Thoracic aorta (tissue), 2 donors: ENCODE measurements around the gene SH3PXD2A. TPM values are rescaled to one million over a fixed set of nuclear protein-coding genes. Genes with fewer than 3 reads are reported as not detected.

Source experiments
- ATAC-seq: fragments of 150-250 bp; one replicate; pipeline ENCODE4 v1.8.0; 2017; ENCODE audit warnings: low read depth; ENCODE audit not compliant: insufficient number of reproducible peaks, low FRiP score
- DNase-seq: peaks from one replicate; pipeline ENCODE4 v3.0.0-alpha.2; 2020; ENCODE audit warnings: low spot score
- H3K27ac ChIP-seq, 2 donors: fragments of 200-600 bp; sonication (generic); 1 replicate in 1 of 2; 2 replicates in 1 of 2; pipeline ENCODE4 v1.5.1; 2016; ENCODE audit warnings: mild to moderate bottlenecking in 2 of 2, moderate library complexity in 2 of 2
- H3K27me3 ChIP-seq: fragments of 200-600 bp; sonication (generic); replicated peaks from 2 replicates; pipeline ENCODE4 v1.6.0; 2016; ENCODE audit warnings: mild to moderate bottlenecking; ENCODE audit not compliant: insufficient read depth
- H3K36me3 ChIP-seq: fragments of 200-600 bp; sonication (generic); one replicate; pipeline ENCODE4 v1.5.1; 2016
- H3K4me1 ChIP-seq, 2 donors: fragments of 200-600 bp; sonication (generic); 1 replicate in 1 of 2; 2 replicates in 1 of 2; pipeline versions ENCODE4 v1.5.1 to v1.6.0; 2016; ENCODE audit warnings: low read depth in 2 of 2, mild to moderate bottlenecking in 1 of 2; ENCODE audit not compliant: control insufficient read depth in 1 of 2
- H3K4me3 ChIP-seq: fragments of 200-600 bp; sonication (generic); 2 replicates; pipeline ENCODE4 v1.5.1; 2016; ENCODE audit warnings: mild to moderate bottlenecking
- H3K9me3 ChIP-seq: fragments of 200-600 bp; sonication (generic); 2 replicates; pipeline ENCODE4 v1.5.1; 2016
- total RNA-seq, 2 donors: library from RNA; depleted of rRNA; stranded (reverse); fragments of >200 nt; gene quantifications; one replicate each; pipeline versions ENCODE4 v1.1.0 to v1.2.3, GENCODE V29; 2016
- TF ChIP-seq, protein P1 (sequence below): fragments of 200-600 bp; sonication (generic); IDR thresholded peaks from one replicate; pipeline ENCODE4 v1.5.1; 2019; ENCODE audit warnings: antibody characterized with exemption

Gene SH3PXD2A
- total RNA-seq, 2 donors from 2014 or later, result 28.3 to 51.5 TPM

- Histone ChIP-seq H3K36me3 (no peaks in the 10 kb centered on the region), H3K27ac (no peak overlapping the region), H3K4me1 (peaks cover 0 to 15% of the 10 kb centered on the region in 2 donors), H3K27me3 (no peaks in the 10 kb centered on the region), H3K4me3 (no peak overlapping the region), H3K9me3 (no peaks in the 10 kb centered on the region)
- TF ChIP-seq, protein P1, sequence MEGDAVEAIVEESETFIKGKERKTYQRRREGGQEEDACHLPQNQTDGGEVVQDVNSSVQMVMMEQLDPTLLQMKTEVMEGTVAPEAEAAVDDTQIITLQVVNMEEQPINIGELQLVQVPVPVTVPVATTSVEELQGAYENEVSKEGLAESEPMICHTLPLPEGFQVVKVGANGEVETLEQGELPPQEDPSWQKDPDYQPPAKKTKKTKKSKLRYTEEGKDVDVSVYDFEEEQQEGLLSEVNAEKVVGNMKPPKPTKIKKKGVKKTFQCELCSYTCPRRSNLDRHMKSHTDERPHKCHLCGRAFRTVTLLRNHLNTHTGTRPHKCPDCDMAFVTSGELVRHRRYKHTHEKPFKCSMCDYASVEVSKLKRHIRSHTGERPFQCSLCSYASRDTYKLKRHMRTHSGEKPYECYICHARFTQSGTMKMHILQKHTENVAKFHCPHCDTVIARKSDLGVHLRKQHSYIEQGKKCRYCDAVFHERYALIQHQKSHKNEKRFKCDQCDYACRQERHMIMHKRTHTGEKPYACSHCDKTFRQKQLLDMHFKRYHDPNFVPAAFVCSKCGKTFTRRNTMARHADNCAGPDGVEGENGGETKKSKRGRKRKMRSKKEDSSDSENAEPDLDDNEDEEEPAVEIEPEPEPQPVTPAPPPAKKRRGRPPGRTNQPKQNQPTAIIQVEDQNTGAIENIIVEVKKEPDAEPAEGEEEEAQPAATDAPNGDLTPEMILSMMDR, result no peak
- no peak for ATAC-seq
- no peak for DNase-seq
Observed at GRCh38 chr10:103737735-103738367, 117.5 kb downstream of the SH3PXD2A start.

DNA sequence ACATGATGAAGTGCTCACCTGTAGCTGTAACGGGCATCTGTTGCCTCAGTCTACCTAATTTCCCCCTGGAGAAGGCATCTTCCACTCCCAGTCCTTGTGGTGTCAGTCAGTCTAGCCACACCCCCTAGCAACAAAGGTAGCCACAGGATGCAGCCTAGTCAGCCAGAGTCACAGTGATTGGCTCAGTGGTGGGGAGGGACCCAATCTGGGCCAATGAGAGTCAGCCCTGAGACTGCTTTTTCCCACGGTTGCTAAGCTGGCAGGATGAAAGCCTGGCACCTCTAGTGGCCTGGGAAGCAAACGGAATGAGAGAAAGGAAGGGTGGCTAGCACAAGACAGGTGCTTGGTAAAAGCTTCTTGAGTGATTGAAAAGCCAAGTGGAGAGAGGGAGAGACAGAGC is 118.6 kb downstream of the SH3PXD2A start:
- DNase-seq, result no peak
- ATAC-seq, result no peak
- no peak overlapping the region for H3K4me3 ChIP-seq
- H3K4me1 ChIP-seq, result peaks cover 0 to 15% of the 10 kb centered on the region in 2 donors
- no peaks in the 10 kb centered on the region for H3K9me3 ChIP-seq
- H3K27me3 ChIP-seq, result no peaks in the 10 kb centered on the region
- TF ChIP-seq, protein P1, result no peak
- no peak overlapping the region for H3K27ac ChIP-seq
- no peaks in the 10 kb centered on the region for H3K36me3 ChIP-seq

- Histone ChIP-seq H3K4me1 (peaks cover 0 to 15% of the 10 kb centered on the region in 2 donors), H3K9me3 (no peaks in the 10 kb centered on the region), H3K27me3 (no peaks in the 10 kb centered on the region), H3K27ac (no peak overlapping the region), H3K36me3 (no peaks in the 10 kb centered on the region), H3K4me3 (no peak overlapping the region)
- TF ChIP-seq, protein P1, result no peak
- ATAC-seq (no peak), DNase-seq (no peak)
Observed at GRCh38 chr10:103736044-103736443, 119.3 kb downstream of the SH3PXD2A start.

DNA sequence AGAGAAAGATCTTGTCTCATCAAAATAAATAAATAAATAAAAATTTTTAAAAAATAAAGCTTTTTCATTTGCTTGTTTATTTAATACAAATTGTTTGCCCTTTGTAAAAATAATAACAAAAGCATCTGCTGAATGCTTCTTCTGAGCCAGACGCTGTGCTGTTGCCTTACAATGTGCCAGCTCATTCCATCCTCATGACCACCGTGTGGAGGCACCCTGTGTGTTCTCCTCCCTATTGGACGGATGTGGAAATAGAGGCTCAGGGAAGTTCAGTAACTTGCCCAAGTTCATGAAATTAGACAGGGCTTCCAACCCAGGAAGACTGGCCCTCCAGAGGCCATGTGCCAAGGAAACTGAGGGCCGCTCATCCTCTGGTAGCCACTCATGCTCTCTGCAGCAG is 120.6 kb downstream of the SH3PXD2A start:
- Histone ChIP-seq H3K4me3 (no peak overlapping the region), H3K9me3 (no peaks in the 10 kb centered on the region), H3K27me3 (no peaks in the 10 kb centered on the region), H3K36me3 (no peaks in the 10 kb centered on the region), H3K4me1 (peaks cover 0 to 13% of the 10 kb centered on the region in 2 donors), H3K27ac (no peak overlapping the region)
- TF ChIP-seq, protein P1, result no peak
- DNase-seq (no peak), ATAC-seq (no peak)

DNA sequence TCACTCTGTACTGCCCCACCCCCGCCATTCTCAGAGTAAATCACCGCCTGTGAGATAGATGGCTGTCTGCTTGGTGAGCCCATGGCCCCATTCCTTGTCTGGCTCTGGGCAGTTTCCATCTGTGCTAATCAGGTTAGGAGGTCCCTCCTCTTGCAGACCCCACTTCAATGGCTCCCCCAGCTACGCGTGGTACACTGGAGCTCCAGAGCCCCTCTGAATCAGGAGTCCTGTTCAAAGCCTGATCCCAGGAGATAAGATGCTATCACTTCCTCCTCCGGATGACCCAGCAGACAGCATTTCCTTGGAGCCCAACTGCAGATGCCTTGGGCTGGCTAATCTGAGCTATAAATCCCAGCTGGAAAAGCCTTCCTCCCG is 122.3 kb downstream of the SH3PXD2A start:
- Histone ChIP-seq H3K4me3 (no peak overlapping the region), H3K36me3 (no peaks in the 10 kb centered on the region), H3K27ac (no peak overlapping the region), H3K4me1 (peaks cover 0 to under 1% of the 10 kb centered on the region in 2 donors), H3K9me3 (no peaks in the 10 kb centered on the region), H3K27me3 (no peaks in the 10 kb centered on the region)
- no peak for ATAC-seq
- no peak for DNase-seq
- TF ChIP-seq, protein P1, result no peak
